ENCODE measurements around the gene DNAH7. TPM values are rescaled to one million over a fixed set of nuclear protein-coding genes. Genes with fewer than 3 reads are reported as not detected.
"Not testable (repeated sequence)": the region's sequence is repeated elsewhere in the genome, so short reads cannot be mapped to it uniquely, and the experiment has no call there.

The DNAH7 gene
- total RNA-seq, 2 donors from 2014 or later = 1.1 to 1.5 TPM

DNA sequence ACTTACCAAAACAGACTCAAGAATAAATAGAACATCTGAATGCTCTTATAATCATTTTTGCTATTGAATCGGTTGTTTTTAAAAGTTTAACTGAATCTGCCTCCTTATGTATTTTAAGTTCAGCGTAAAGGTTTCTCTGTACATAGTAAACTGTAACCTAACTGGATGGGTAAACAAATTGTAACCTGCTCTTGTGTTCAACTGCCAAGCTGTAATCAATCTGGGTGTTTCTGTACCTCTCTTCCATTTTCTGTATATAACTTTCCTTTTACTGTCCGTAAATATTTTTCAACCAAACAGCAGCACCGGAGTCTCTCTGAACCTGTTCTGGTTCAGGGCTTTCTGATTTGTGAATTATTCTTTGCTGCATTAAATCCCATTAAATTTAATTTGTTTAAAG lies 27.6 kb upstream of the DNAH7 start:
- Mint-ChIP-seq H3K4me1 (peaks cover 2% of the 10 kb centered on the region), H3K36me3 (ENCODE audit: low read depth) (no peaks in the 10 kb centered on the region), H3K4me3 (no peak overlapping the region), H3K27me3 (ENCODE audit: insufficient read depth) (no peaks in the 10 kb centered on the region), H3K9me3 (peaks cover 17% of the 10 kb centered on the region), H3K27ac (no peak overlapping the region)
- Histone ChIP-seq H3K9me3 (ENCODE audit: control insufficient read depth, low read length) (no peaks in the 10 kb centered on the region), H3K27me3 (ENCODE audit: control insufficient read depth, insufficient read depth, low read length, poor library complexity, severe bottlenecking) (no peaks in the 10 kb centered on the region), H3K27ac (ENCODE audit: low read depth, low read length) (no peak overlapping the region), H3K4me1 (ENCODE audit: control insufficient read depth, insufficient read depth, low read length) (no peaks in the 10 kb centered on the region), H3K36me3 (ENCODE audit: control insufficient read depth, insufficient read depth, low read length) (no peaks in the 10 kb centered on the region), H3K4me3 (ENCODE audit: low read length) (no peak overlapping the region), H3K9ac (ENCODE audit: extremely low read depth, low read length, poor library complexity, severe bottlenecking) (no peak overlapping the region)
- DNase-seq = no peak
- TF ChIP-seq, protein P1, sequence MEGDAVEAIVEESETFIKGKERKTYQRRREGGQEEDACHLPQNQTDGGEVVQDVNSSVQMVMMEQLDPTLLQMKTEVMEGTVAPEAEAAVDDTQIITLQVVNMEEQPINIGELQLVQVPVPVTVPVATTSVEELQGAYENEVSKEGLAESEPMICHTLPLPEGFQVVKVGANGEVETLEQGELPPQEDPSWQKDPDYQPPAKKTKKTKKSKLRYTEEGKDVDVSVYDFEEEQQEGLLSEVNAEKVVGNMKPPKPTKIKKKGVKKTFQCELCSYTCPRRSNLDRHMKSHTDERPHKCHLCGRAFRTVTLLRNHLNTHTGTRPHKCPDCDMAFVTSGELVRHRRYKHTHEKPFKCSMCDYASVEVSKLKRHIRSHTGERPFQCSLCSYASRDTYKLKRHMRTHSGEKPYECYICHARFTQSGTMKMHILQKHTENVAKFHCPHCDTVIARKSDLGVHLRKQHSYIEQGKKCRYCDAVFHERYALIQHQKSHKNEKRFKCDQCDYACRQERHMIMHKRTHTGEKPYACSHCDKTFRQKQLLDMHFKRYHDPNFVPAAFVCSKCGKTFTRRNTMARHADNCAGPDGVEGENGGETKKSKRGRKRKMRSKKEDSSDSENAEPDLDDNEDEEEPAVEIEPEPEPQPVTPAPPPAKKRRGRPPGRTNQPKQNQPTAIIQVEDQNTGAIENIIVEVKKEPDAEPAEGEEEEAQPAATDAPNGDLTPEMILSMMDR (conservative IDR thresholded peaks at IDR 0.05) = no peak
- WGBS, 2 experiments (ENCODE audit: insufficient coverage in 1 of 2, insufficient read length in 1 of 2) = 78 to 100% methylated on average over 2 to 4 of the region's 4 CpGs

DNA sequence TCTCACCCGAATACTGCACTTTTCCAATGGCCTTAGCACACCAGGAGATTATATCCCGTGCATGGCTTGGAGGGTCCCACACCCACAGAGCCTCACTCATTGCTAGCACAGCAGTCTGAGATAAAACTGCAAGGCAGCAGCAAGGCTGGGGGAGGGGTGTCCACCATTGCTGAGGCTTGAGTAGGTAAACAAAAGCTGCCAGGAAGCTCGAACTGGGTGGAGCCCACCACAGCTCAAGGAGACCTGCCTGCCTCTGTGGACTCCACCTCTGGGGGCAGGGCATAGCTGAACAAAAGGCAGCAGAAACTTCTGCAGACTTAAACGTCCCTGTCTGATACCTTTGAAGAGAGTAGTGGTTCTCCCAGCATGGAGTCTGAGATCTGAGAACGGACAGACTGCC lies 20.8 kb upstream of the DNAH7 start:
- not testable (repeated sequence) for H3K27ac ChIP-seq (ENCODE audit: low read depth, low read length)

DNA sequence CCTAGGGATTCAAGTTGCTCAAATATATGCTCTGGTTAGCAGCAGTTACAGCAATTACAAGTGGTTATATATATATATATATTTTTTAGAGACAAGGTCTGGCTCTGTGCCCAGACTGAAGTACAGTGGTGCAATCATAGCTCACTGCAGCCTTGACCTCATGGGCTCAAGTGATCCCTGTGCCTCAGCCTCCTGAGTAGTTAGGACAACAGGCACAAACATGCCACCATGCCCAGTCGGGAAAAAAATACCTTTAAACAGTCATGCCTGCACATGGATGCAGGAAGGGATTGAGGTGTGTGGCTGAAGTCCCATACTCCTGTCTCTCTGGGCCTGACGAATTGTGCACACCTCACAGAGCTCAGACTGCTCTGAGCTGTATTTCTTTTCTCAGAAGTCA lies 19.6 kb upstream of the DNAH7 start:
- no peaks in the 10 kb centered on the region for H3K27me3 Mint-ChIP-seq (ENCODE audit: insufficient read depth)
- Histone ChIP-seq H3K27me3 (ENCODE audit: control insufficient read depth, insufficient read depth, low read length, poor library complexity, severe bottlenecking) (no peaks in the 10 kb centered on the region), H3K36me3 (ENCODE audit: control insufficient read depth, insufficient read depth, low read length) (no peaks in the 10 kb centered on the region), H3K9me3 (ENCODE audit: control insufficient read depth, low read length) (peaks cover 11% of the 10 kb centered on the region), H3K9ac (ENCODE audit: extremely low read depth, low read length, poor library complexity, severe bottlenecking) (no peak overlapping the region), H3K4me3 (ENCODE audit: low read length) (no peak overlapping the region), H3K27ac (ENCODE audit: low read depth, low read length) (no peak overlapping the region), H3K4me1 (ENCODE audit: control insufficient read depth, insufficient read depth, low read length) (no peaks in the 10 kb centered on the region)
- peaks cover 32% of the 10 kb centered on the region for H3K9me3 Mint-ChIP-seq
- no peak overlapping the region for H3K4me3 Mint-ChIP-seq
- no peaks in the 10 kb centered on the region for H3K4me1 Mint-ChIP-seq
- TF ChIP-seq, protein P1 (conservative IDR thresholded peaks at IDR 0.05) = no peak
- no peak overlapping the region for H3K27ac Mint-ChIP-seq
- no peak for DNase-seq
- H3K36me3 Mint-ChIP-seq (ENCODE audit: low read depth) = peaks cover 4% of the 10 kb centered on the region
- 88 to 92% methylated on average over 2 of the region's 2 CpGs for WGBS, 2 experiments (ENCODE audit: insufficient coverage in 1 of 2, insufficient read length in 1 of 2)

More for the DNA sequence above, 20.8 kb upstream of the DNAH7 start:
- H3K9me3 Mint-ChIP-seq = peaks cover 31% of the 10 kb centered on the region
- H3K4me1 ChIP-seq (ENCODE audit: control insufficient read depth, insufficient read depth, low read length); H3K36me3 ChIP-seq (ENCODE audit: control insufficient read depth, insufficient read depth, low read length); H3K27me3 ChIP-seq (ENCODE audit: control insufficient read depth, insufficient read depth, low read length, poor library complexity, severe bottlenecking); H3K4me3 ChIP-seq (ENCODE audit: low read length); H3K36me3 Mint-ChIP-seq (ENCODE audit: low read depth); H3K4me3 Mint-ChIP-seq; H3K27me3 Mint-ChIP-seq (ENCODE audit: insufficient read depth); DNase-seq; H3K9ac ChIP-seq (ENCODE audit: extremely low read depth, low read length, poor library complexity, severe bottlenecking); H3K27ac Mint-ChIP-seq; H3K9me3 ChIP-seq (ENCODE audit: control insufficient read depth, low read length); H3K4me1 Mint-ChIP-seq: not testable (repeated sequence)
- WGBS, 2 experiments (ENCODE audit: insufficient coverage in 1 of 2, insufficient read length in 1 of 2) = 90% methylated on average over 5 of the region's 5 CpGs; no CpG with 5 or more reads in 1 of the 2 experiments

All from endodermal cell (in vitro differentiated cells).